Transverse colon (tissue), 4 donors: ENCODE data around the gene DICER1.

ENCODE experiments used
- EP300 ChIP-seq: sonication (generic); formaldehyde crosslinking; IDR thresholded peaks from one replicate; pipeline ENCODE4 v1.6.1; 2017; ENCODE audit warnings: antibody characterized with exemption, low read depth
- POLR2A ChIP-seq: fragments of 450-650 bp; IDR thresholded peaks from one replicate; pipeline ENCODE4 v1.6.1; 2016; ENCODE audit warnings: antibody characterized with exemption, mild to moderate bottlenecking, moderate library complexity
- POLR2AphosphoS5 ChIP-seq, 3 donors: sonication (generic); formaldehyde crosslinking; IDR thresholded peaks; one replicate each; pipeline ENCODE4 v1.6.1; 2016; ENCODE audit warnings: antibody characterized with exemption in 3 of 3
- TF ChIP-seq, protein P1 (sequence below), 5 experiments: fragments of 200-600 bp in 3 of 5; fragments of 450-650 bp in 2 of 5; sonication (generic) in 3 of 5; IDR thresholded peaks; 1 replicate in 2 of 5; 2 replicates in 3 of 5; pipeline ENCODE4 v1.5.1; 2016 to 2017; ENCODE audit warnings: antibody characterized with exemption in 5 of 5, inconsistent platforms in 3 of 5, mild to moderate bottlenecking in 2 of 5, moderate library complexity in 1 of 5

DNA sequence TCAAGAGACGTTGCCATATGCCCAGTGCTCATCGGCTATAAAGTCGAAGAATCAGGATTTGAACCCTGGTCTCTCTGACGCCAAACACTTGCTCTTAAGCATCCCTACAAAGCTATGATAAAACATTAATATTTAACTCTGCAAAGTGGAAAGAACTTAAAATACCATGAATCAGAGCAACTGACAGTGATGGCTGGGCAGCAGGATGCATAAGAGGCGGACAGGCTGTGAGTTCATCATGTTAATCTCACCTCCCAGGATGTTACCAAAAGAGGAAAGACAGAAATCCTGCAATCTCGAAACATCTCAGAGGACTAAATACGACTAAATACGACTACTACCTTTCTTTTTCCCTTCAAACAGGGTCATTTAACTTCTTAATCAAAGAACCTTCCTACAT, 5.8 kb downstream of the DICER1 start:
- TF ChIP-seq POLR2A (no peak), POLR2AphosphoS5 (IDR thresholded peaks at IDR 0.05) (no peak), EP300 (no peak)
- TF ChIP-seq, protein P1, sequence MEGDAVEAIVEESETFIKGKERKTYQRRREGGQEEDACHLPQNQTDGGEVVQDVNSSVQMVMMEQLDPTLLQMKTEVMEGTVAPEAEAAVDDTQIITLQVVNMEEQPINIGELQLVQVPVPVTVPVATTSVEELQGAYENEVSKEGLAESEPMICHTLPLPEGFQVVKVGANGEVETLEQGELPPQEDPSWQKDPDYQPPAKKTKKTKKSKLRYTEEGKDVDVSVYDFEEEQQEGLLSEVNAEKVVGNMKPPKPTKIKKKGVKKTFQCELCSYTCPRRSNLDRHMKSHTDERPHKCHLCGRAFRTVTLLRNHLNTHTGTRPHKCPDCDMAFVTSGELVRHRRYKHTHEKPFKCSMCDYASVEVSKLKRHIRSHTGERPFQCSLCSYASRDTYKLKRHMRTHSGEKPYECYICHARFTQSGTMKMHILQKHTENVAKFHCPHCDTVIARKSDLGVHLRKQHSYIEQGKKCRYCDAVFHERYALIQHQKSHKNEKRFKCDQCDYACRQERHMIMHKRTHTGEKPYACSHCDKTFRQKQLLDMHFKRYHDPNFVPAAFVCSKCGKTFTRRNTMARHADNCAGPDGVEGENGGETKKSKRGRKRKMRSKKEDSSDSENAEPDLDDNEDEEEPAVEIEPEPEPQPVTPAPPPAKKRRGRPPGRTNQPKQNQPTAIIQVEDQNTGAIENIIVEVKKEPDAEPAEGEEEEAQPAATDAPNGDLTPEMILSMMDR (IDR thresholded peaks at IDR 0.05) = no peak
